HepG2 (cell line): Measurements from ENCODE around the gene ZP2. TPM values are rescaled to one million over a fixed set of nuclear protein-coding genes. Genes with fewer than 3 reads are reported as not detected.

Experiments used
- ATAC-seq: fragments of 200-7000 bp; cut with Tn5 transposase; 3 replicates; pipeline ENCODE4 v1.9.1; 2020; ENCODE audit warnings: mild to moderate bottlenecking, moderate library complexity
- BruUV-seq: library from RNA; stranded (reverse); fragments of 400-500 nt; replicated peaks from 2 replicates; lab custom pipeline; 2021; lab: Mats Ljungman, UMichigan
- CTCF ChIA-PET: fragments of 300-600 bp; formaldehyde crosslinking; extraction: SDS; loops from one replicate; lab custom pipeline; 2021; ENCODE audit warnings: low total read pairs, inconsistent platforms, low intra/inter-chr PET ratio; lab: Yijun Ruan, JAX
- POLR2A ChIA-PET: fragments of 350-600 bp; sonication (Branson Sonifier 250); formaldehyde crosslinking; loops from one replicate; lab custom pipeline; 2020; ENCODE audit warnings: antibody characterized with exemption, inconsistent platforms; lab: Yijun Ruan, JAX
- DNase-seq: peaks from one replicate; pipeline ENCODE4 v3.0.0-alpha.2; 2015; ENCODE audit warnings: low spot score
- FAIRE-seq: peaks from 3 replicates; lab custom pipeline; 2011; peaks lifted over from hg19 to GRCh38; lab: Jason Lieb, UNC
- H2AFZ ChIP-seq: one replicate; pipeline ENCODE4 v1.6.1; 2011; ENCODE audit warnings: low read length, inconsistent platforms
- H3K27ac ChIP-seq: fragments of 300-600 bp; 3 replicates; pipeline ENCODE4 v1.8.0; 2011; ENCODE audit warnings: mixed run types, mild to moderate bottlenecking, mixed read lengths, low read length, inconsistent platforms; ENCODE audit not compliant: insufficient read depth; ENCODE audit errors: extremely low read length
- H3K27me3 ChIP-seq, 2 experiments: fragments of 200-600 bp in 1 of 2; 2 replicates in 1 of 2; 3 replicates in 1 of 2; pipeline versions ENCODE4 v1.6.0 to v1.8.0; 2011; ENCODE audit warnings: low read length in 2 of 2, mild to moderate bottlenecking in 2 of 2, moderate library complexity in 2 of 2, inconsistent platforms in 1 of 2; ENCODE audit not compliant: insufficient read depth in 2 of 2, control insufficient read depth in 1 of 2
- H3K36me3 ChIP-seq, 2 experiments: fragments of 200-600 bp in 1 of 2; replicated peaks in 1 of 2; 2 replicates in 1 of 2; 3 replicates in 1 of 2; pipeline versions ENCODE4 v1.5.1 to v1.8.0; 2011; ENCODE audit warnings: low read length in 2 of 2, inconsistent platforms in 1 of 2; ENCODE audit not compliant: insufficient read depth in 2 of 2, control insufficient read depth in 1 of 2
- H3K4me1 ChIP-seq: 2 replicates; pipeline ENCODE4 v1.5.1; 2012; ENCODE audit warnings: low read length, inconsistent platforms; ENCODE audit not compliant: insufficient read depth
- H3K4me2 ChIP-seq: 2 replicates; pipeline ENCODE4 v1.6.0; 2011; ENCODE audit warnings: low read depth, low read length, inconsistent platforms
- H3K4me3 ChIP-seq, 3 experiments: fragments of 200-600 bp in 1 of 3; sonication (generic), shearing (Covaris generic) in 1 of 3; replicated peaks in 1 of 3; 2 replicates each; pipeline ENCODE4 v1.5.1; 2011 to 2016; ENCODE audit warnings: low read length in 3 of 3, inconsistent platforms in 2 of 3, low read depth in 2 of 3, mild to moderate bottlenecking in 2 of 3, control low read depth in 1 of 3, mixed read lengths in 1 of 3; ENCODE audit not compliant: insufficient read depth in 1 of 3
- H3K79me2 ChIP-seq: one replicate; pipeline ENCODE4 v1.6.1; 2011; ENCODE audit warnings: low read length, inconsistent platforms; ENCODE audit not compliant: insufficient read depth
- H3K9ac ChIP-seq: 2 replicates; pipeline ENCODE4 v1.6.0; 2011; ENCODE audit warnings: mild to moderate bottlenecking, low read depth, low read length, inconsistent platforms; ENCODE audit not compliant: insufficient read depth
- H3K9me3 ChIP-seq: 2 replicates; pipeline ENCODE4 v1.5.1; 2012; ENCODE audit warnings: mild to moderate bottlenecking, low read length
- H4K20me1 ChIP-seq: 2 replicates; pipeline ENCODE4 v1.6.0; 2011; ENCODE audit warnings: inconsistent platforms, mild to moderate bottlenecking, low read length, moderate library complexity; ENCODE audit not compliant: insufficient read depth
- ARID5B ChIP-seq: IDR thresholded peaks from 2 replicates; pipeline ENCODE4 v1.4.0; 2020; ENCODE audit warnings: mild to moderate bottlenecking, missing genetic modification reagents
- CEBPB ChIP-seq: IDR thresholded peaks from 2 replicates; pipeline ENCODE4 v1.6.1; 2011; ENCODE audit warnings: low read depth, low read length, improper control_type of control experiment, borderline replicate concordance
- CEBPG ChIP-seq: IDR thresholded peaks from 2 replicates; pipeline ENCODE4 v1.6.1; 2016
- KDM1A ChIP-seq: IDR thresholded peaks from 2 replicates; pipeline ENCODE4 v1.6.1; 2016; ENCODE audit warnings: missing compliant biosample characterization
- ZNF24 ChIP-seq: fragments of 450-650 bp; IDR thresholded peaks from 2 replicates; pipeline ENCODE4 v1.6.1; 2017; ENCODE audit warnings: antibody characterized with exemption, mild to moderate bottlenecking
- WGBS: methylation state at CpG from one replicate; pipeline ENCODE4 v1.1.6; 2017; ENCODE audit warnings: low lambda C conversion rate; 5-methylcytosine and 5-hydroxymethylcytosine counted together
- in situ Hi-C: cut with HindIII; loops from 2 replicates; pipeline ENCODE4 v1.10.0; 2017; ENCODE audit warnings: low pct_unique_long_range_greater_than_20kb; ENCODE audit not compliant: extremely low pct_ligation_motif_present
- intact Hi-C: fragments of 100-400 bp; cut with micrococcal nuclease; formaldehyde crosslinking; loops from one replicate; pipeline ENCODE4 v1.10.0; 2022; ENCODE audit not compliant: unreplicated experiment
- polyA plus RNA-seq, 8 experiments: library from polyadenylated mRNA; depleted of rRNA in 3 of 8; stranded (reverse) in 7 of 8; unstranded in 1 of 8; fragments of >200 nt; fragmentation: Illumina TruSeq in 4 of 8; extraction: Trizol in 4 of 8; gene quantifications; 2 replicates each; pipeline versions ENCODE4 v1.2.1 to v1.2.3, GENCODE V29; 2011 to 2016; ENCODE audit warnings: low read depth in 4 of 8, missing spikeins in 1 of 8, mixed read lengths in 1 of 8; ENCODE audit not compliant: insufficient read depth in 1 of 8
- total RNA-seq, 5 experiments: library from RNA; depleted of rRNA; stranded (reverse); fragments of >200 nt; fragmentation: Illumina TruSeq; extraction: Trizol; gene quantifications; 2 replicates each; pipeline ENCODE4 v1.2.3, GENCODE V29; 2016; ENCODE audit warnings: low read depth in 1 of 5

ZP2 gene
- total and polyA plus RNA-seq, 2 of the 13 experiments (the other 11 are each of a cell fraction or from before 2014, with no cell fraction given), result not detected

- peak; percentile 51 for TF ChIP-seq ARID5B (CRISPR knock-in tag)
- TF ChIP-seq KDM1A, result peak; percentile 65; the same call in 1 of the 2 replicates
- TF ChIP-seq, all 625 proteins: peak for 33
These were observed 6.1 kb downstream of the ZP2 start (continued) for GRCh38 chr16:21205303-21205702.

GRCh38 chr16:21203155-21203797, 8.1 kb downstream of the ZP2 start:
- ATAC-seq, result no peak
- no peak overlapping the region for H2AFZ ChIP-seq
- in situ Hi-C loops, result no loop called here
- WGBS, result 39% methylated on average over 7 of the region's 7 CpGs
- H3K36me3 ChIP-seq, result no peaks in the 10 kb centered on the region
- H3K4me1 ChIP-seq, result peaks cover 24% of the 10 kb centered on the region
- CTCF ChIA-PET, result no interaction called here
- POLR2A ChIA-PET, result no interaction called here
- H3K27ac ChIP-seq, result no peak overlapping the region
- BruUV-seq, result no TSS peak
- no peak overlapping the region for H3K9ac ChIP-seq
- no peaks in the 10 kb centered on the region for H3K9me3 ChIP-seq
- no peak overlapping the region for H3K4me2 ChIP-seq
- H4K20me1 ChIP-seq, result no peaks in the 10 kb centered on the region
- TF ChIP-seq ZNF24 (no peak), CEBPB (peak; percentile 71), CEBPG (CRISPR knock-in tag) (0 out of 2 replicates have a peak, but pooled peaks have one; percentile 5)
- TF ChIP-seq, all 625 proteins: peak for 2
- Histone ChIP-seq H3K27me3 (peaks cover 5 to 26% of the 10 kb centered on the region in 2 experiments; a peak in 3 of 5 replicates), H3K79me2 (no peaks in the 10 kb centered on the region), H3K4me3 (no peak overlapping the region)
- no peak for FAIRE-seq
- intact Hi-C loops, result no loop called here
- no peak for DNase-seq
